Measurements from ENCODE around the gene DGKH.

DGKH gene

DNA sequence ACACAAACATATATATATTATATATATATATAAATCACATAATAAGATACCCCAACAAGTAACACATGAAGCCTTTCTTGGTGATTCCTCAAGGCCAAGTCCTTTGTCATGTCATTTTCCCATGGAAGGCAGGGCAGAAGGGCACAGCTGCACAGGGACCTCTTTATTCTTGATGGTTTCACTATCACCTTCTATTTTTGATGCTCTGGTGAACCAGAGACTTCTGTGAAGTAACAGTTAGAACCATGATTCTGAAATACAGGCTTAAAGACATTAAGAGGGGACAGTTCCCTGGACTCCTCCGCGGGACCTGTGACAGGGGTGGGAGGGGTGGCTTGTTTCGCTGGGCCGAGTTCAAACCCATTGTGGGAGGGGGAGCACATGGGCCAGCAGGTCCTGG, 104.0 kb downstream of the DGKH start:
- TF ChIP-seq TAF1 (IDR thresholded peaks at IDR 0.05; ENCODE audit: low read depth) (no peak), CEBPB (IDR thresholded peaks at IDR 0.05) (no peak), CREB1 (IDR thresholded peaks at IDR 0.05; ENCODE audit: low read depth) (no peak), MAX (IDR thresholded peaks at IDR 0.05) (no peak), EGR1 (IDR thresholded peaks at IDR 0.05) (no peak), ZBTB7A (IDR thresholded peaks at IDR 0.05; ENCODE audit: low read depth) (no peak), RAD21 (IDR thresholded peaks at IDR 0.05; ENCODE audit: low read depth) (no peak), YY1 (IDR thresholded peaks at IDR 0.05; ENCODE audit: low read depth) (no peak), EP300 (IDR thresholded peaks at IDR 0.05; ENCODE audit: borderline replicate concordance) (no peak), FOXM1 (IDR thresholded peaks at IDR 0.05; ENCODE audit: borderline replicate concordance, low read depth) (no peak), USF1 (IDR thresholded peaks at IDR 0.05) (no peak), TCF12 (IDR thresholded peaks at IDR 0.05; ENCODE audit: low read depth) (no peak), NFIC (IDR thresholded peaks at IDR 0.05) (no peak), TEAD4 (IDR thresholded peaks at IDR 0.05) (no peak)
- TF ChIP-seq, protein P1, sequence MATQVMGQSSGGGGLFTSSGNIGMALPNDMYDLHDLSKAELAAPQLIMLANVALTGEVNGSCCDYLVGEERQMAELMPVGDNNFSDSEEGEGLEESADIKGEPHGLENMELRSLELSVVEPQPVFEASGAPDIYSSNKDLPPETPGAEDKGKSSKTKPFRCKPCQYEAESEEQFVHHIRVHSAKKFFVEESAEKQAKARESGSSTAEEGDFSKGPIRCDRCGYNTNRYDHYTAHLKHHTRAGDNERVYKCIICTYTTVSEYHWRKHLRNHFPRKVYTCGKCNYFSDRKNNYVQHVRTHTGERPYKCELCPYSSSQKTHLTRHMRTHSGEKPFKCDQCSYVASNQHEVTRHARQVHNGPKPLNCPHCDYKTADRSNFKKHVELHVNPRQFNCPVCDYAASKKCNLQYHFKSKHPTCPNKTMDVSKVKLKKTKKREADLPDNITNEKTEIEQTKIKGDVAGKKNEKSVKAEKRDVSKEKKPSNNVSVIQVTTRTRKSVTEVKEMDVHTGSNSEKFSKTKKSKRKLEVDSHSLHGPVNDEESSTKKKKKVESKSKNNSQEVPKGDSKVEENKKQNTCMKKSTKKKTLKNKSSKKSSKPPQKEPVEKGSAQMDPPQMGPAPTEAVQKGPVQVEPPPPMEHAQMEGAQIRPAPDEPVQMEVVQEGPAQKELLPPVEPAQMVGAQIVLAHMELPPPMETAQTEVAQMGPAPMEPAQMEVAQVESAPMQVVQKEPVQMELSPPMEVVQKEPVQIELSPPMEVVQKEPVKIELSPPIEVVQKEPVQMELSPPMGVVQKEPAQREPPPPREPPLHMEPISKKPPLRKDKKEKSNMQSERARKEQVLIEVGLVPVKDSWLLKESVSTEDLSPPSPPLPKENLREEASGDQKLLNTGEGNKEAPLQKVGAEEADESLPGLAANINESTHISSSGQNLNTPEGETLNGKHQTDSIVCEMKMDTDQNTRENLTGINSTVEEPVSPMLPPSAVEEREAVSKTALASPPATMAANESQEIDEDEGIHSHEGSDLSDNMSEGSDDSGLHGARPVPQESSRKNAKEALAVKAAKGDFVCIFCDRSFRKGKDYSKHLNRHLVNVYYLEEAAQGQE (IDR thresholded peaks at IDR 0.05; ENCODE audit: low read depth): no peak

DNA sequence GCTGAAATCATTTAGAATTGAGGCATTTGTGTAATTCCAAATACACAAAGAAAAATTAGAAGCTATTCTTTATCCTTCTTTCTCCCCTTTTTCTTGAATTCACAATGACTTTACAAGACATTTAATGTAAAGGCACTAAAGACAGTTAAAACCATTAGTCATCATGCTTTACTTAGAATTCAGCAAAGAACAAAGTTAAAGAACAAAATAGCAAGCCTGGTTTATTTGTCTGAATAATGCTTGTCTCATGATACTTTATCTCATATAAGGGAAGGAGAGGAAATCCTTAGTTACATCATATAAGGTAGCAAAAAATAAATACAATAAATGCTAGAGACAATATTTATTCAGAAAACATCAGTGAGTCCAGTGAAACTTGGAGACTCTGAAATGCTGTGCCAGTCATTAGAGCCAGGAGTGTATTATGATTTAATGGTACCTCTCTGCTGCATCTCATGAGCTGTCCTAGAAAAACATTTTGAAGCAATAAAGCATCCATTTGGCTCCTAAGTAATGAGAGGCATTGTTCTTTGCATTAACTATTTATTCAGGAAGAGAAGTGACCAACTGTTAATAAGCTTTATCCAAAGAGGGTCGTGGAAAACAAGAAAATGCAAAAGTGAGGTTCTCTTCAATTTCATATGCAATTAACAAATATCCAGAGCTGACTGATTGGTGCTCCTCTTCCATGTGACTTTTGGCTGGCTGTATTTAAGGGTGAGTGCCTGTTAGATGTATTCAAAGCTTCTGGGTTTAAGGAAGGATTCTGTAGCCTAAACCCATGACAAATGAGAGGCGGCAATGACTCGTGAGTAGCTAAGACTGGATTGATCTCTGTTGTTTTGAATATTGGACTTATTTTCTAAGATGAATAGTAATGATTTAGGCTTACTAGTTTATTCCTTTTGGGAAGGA, 105.0 kb downstream of the DGKH start:
- TF ChIP-seq RAD21 (IDR thresholded peaks at IDR 0.05; ENCODE audit: low read depth): no peak
- no peak for TF ChIP-seq EGR1 (IDR thresholded peaks at IDR 0.05)
- no peak for TF ChIP-seq CREB1 (IDR thresholded peaks at IDR 0.05; ENCODE audit: low read depth)
- TF ChIP-seq MAX (IDR thresholded peaks at IDR 0.05): no peak
- no peak for TF ChIP-seq USF1 (IDR thresholded peaks at IDR 0.05)
- no peak for TF ChIP-seq EP300 (IDR thresholded peaks at IDR 0.05; ENCODE audit: borderline replicate concordance)
- TF ChIP-seq ZBTB7A (IDR thresholded peaks at IDR 0.05; ENCODE audit: low read depth): no peak
- no peak for TF ChIP-seq FOXM1 (IDR thresholded peaks at IDR 0.05; ENCODE audit: borderline replicate concordance, low read depth)
- TF ChIP-seq TCF12 (IDR thresholded peaks at IDR 0.05; ENCODE audit: low read depth): no peak

DNA sequence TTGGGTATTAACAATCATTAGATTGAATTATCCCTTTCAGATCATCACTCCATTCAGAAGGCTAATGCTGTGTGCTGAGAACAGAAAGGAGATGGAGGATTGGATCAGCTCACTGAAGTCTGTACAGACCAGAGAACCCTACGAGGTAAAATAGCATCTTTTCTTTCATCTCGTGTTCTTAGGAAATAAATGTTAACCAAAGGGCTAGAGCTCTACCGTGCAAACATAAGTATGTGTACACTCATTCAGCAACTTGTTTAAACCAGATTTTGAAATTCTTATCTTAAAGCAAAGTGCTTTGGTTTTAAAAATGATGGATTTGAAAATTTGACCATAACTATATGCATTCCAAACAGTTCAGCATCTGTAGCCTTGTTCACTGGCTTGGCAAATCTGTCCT, 106.8 kb downstream of the DGKH start:
- no peak for TF ChIP-seq TCF12 (IDR thresholded peaks at IDR 0.05; ENCODE audit: low read depth)
- TF ChIP-seq EP300 (IDR thresholded peaks at IDR 0.05; ENCODE audit: borderline replicate concordance): no peak
- no peak for TF ChIP-seq TEAD4 (IDR thresholded peaks at IDR 0.05)
- TF ChIP-seq RAD21 (IDR thresholded peaks at IDR 0.05; ENCODE audit: low read depth): no peak
- no peak for TF ChIP-seq USF1 (IDR thresholded peaks at IDR 0.05)

GRCh38 chr13:42164557-42165125, 116.2 kb downstream of the DGKH start:
- no peak for TF ChIP-seq FOXM1 (IDR thresholded peaks at IDR 0.05; ENCODE audit: borderline replicate concordance, low read depth)
- TF ChIP-seq EP300 (IDR thresholded peaks at IDR 0.05; ENCODE audit: borderline replicate concordance): no peak
- TF ChIP-seq RAD21 (IDR thresholded peaks at IDR 0.05; ENCODE audit: low read depth): no peak
- TF ChIP-seq, protein P1 (IDR thresholded peaks at IDR 0.05; ENCODE audit: low read depth): no peak
- TF ChIP-seq CREB1 (IDR thresholded peaks at IDR 0.05; ENCODE audit: low read depth): no peak
- no peak for TF ChIP-seq NFIC (IDR thresholded peaks at IDR 0.05)
- TF ChIP-seq CEBPB (IDR thresholded peaks at IDR 0.05): no peak
- TF ChIP-seq ZBTB7A (IDR thresholded peaks at IDR 0.05; ENCODE audit: low read depth): no peak
- TF ChIP-seq USF1 (IDR thresholded peaks at IDR 0.05): no peak
- no peak for TF ChIP-seq TEAD4 (IDR thresholded peaks at IDR 0.05)
- TF ChIP-seq TCF12 (IDR thresholded peaks at IDR 0.05; ENCODE audit: low read depth): no peak
- no peak for TF ChIP-seq EGR1 (IDR thresholded peaks at IDR 0.05)
- no peak for TF ChIP-seq YY1 (IDR thresholded peaks at IDR 0.05; ENCODE audit: low read depth)
- no peak for TF ChIP-seq TAF1 (IDR thresholded peaks at IDR 0.05; ENCODE audit: low read depth)
- no peak for TF ChIP-seq MAX (IDR thresholded peaks at IDR 0.05)

All from Ishikawa (cell line).